GM19023 (cell line): ENCODE measurements around the gene WHRN.

Experiments
- ATAC-seq: cut with Tn5 transposase; IDR thresholded peaks from one replicate; pipeline ENCODE4 v1.9.1; 2021; ENCODE audit warnings: mild to moderate bottlenecking, moderate library complexity; ENCODE audit not compliant: unreplicated experiment

The WHRN gene

GRCh38 chr9:114450833-114451706 lies 54.2 kb downstream of the WHRN start:
- ATAC-seq: no peak

GRCh38 chr9:114450181-114450580 lies 55.1 kb downstream of the WHRN start:
- no peak for ATAC-seq

GRCh38 chr9:114449236-114449635 lies 56.0 kb downstream of the WHRN start:
- no peak for ATAC-seq

GRCh38 chr9:114448706-114449105 lies 56.6 kb downstream of the WHRN start:
- no peak for ATAC-seq

GRCh38 chr9:114446672-114447450 lies 58.4 kb downstream of the WHRN start:
- no peak for ATAC-seq

GRCh38 chr9:114446036-114446435 lies 59.2 kb downstream of the WHRN start:
- no peak for ATAC-seq

GRCh38 chr9:114445616-114446015 lies 59.7 kb downstream of the WHRN start:
- ATAC-seq: no peak

GRCh38 chr9:114442022-114442421 lies 63.3 kb downstream of the WHRN start:
- no peak for ATAC-seq

- ATAC-seq: no peak
Measured at GRCh38 chr9:114437401-114437893, 67.8 kb downstream of the WHRN start.

GRCh38 chr9:114434878-114435311 lies 70.4 kb downstream of the WHRN start:
- no peak for ATAC-seq

- ATAC-seq: no peak
Measured at GRCh38 chr9:114433720-114434255, 71.5 kb downstream of the WHRN start.

- no peak for ATAC-seq
Measured at GRCh38 chr9:114433086-114433485, 72.2 kb downstream of the WHRN start.

GRCh38 chr9:114432323-114433067 lies 72.8 kb downstream of the WHRN start:
- no peak for ATAC-seq

- ATAC-seq: no peak
Measured at GRCh38 chr9:114431770-114432169, 73.5 kb downstream of the WHRN start.

GRCh38 chr9:114431003-114431402 lies 74.3 kb downstream of the WHRN start:
- ATAC-seq: no peak

- no peak for ATAC-seq
Measured at GRCh38 chr9:114430457-114430856, 74.8 kb downstream of the WHRN start.

GRCh38 chr9:114429488-114429887 lies 75.8 kb downstream of the WHRN start:
- ATAC-seq: no peak

GRCh38 chr9:114428466-114428865 lies 76.8 kb downstream of the WHRN start:
- ATAC-seq: no peak

- no peak for ATAC-seq
Measured at GRCh38 chr9:114427644-114428043, 77.6 kb downstream of the WHRN start.

- no peak for ATAC-seq
Measured at GRCh38 chr9:114426046-114426948, 79.0 kb downstream of the WHRN start.
